Sigmoid colon (tissue), 7 donors: ENCODE results near the gene VAMP1. TPM values are rescaled to one million over a fixed set of nuclear protein-coding genes. Genes with fewer than 3 reads are reported as not detected.
"Not testable (repeated sequence)": the region's sequence is repeated elsewhere in the genome, so short reads cannot be mapped to it uniquely, and the experiment has no call there.

Source experiments
- DNase-seq: peaks from one replicate; pipeline ENCODE4 v3.0.0-alpha.2; 2019
- H3K27ac ChIP-seq, 4 donors: fragments of 200-600 bp; sonication (generic); one replicate each; pipeline ENCODE4 v1.5.1; 2016 to 2019; ENCODE audit warnings: mild to moderate bottlenecking in 1 of 4
- H3K27me3 ChIP-seq, 3 donors: fragments of 200-600 bp; sonication (generic); one replicate each; pipeline ENCODE4 v1.5.1; 2019; ENCODE audit warnings: mild to moderate bottlenecking in 1 of 3
- H3K36me3 ChIP-seq, 4 donors: fragments of 200-600 bp; sonication (generic); one replicate each; pipeline ENCODE4 v1.5.1; 2016 to 2019
- H3K4me1 ChIP-seq, 4 donors: fragments of 200-600 bp; sonication (generic); one replicate each; pipeline ENCODE4 v1.5.1; 2017 to 2019
- H3K4me3 ChIP-seq, 4 donors: fragments of 200-600 bp; sonication (generic); one replicate each; pipeline ENCODE4 v1.5.1; 2017 to 2019; ENCODE audit warnings: mild to moderate bottlenecking in 2 of 4, moderate library complexity in 1 of 4
- H3K9me3 ChIP-seq, 4 donors: fragments of 200-600 bp in 3 of 4; sonication (generic) in 3 of 4; one replicate each; pipeline versions ENCODE4 v1.5.1 to v1.6.1; 2013 to 2019
- CTCF ChIP-seq, 4 experiments: fragments of 450-650 bp in 3 of 4; fragments of 200-600 bp in 1 of 4; IDR thresholded peaks; one replicate each; pipeline ENCODE4 v1.5.1; 2016 to 2019; ENCODE audit warnings: antibody characterized with exemption in 4 of 4, mild to moderate bottlenecking in 3 of 4, moderate library complexity in 2 of 4
- EP300 ChIP-seq, 4 donors: sonication (generic); formaldehyde crosslinking; IDR thresholded peaks; one replicate each; pipeline ENCODE4 v1.6.1; 2017; ENCODE audit warnings: antibody characterized with exemption in 4 of 4
- POLR2A ChIP-seq, 2 donors: fragments of 450-650 bp; IDR thresholded peaks; one replicate each; pipeline ENCODE4 v1.6.1; 2016; ENCODE audit warnings: antibody characterized with exemption in 2 of 2, mild to moderate bottlenecking in 2 of 2, moderate library complexity in 2 of 2
- POLR2AphosphoS5 ChIP-seq, 4 donors: sonication (generic); formaldehyde crosslinking; IDR thresholded peaks; one replicate each; pipeline ENCODE4 v1.6.1; 2017; ENCODE audit warnings: antibody characterized with exemption in 4 of 4
- whole genome bisulfite sequencing, 2 donors: extraction: QIAGEN DNeasy Blood & Tissue Kit; methylation state at CpG; one replicate each; pipeline ENCODE4 v1.1.7; 2013; 5-methylcytosine and 5-hydroxymethylcytosine counted together
- intact Hi-C: fragments of 100-400 bp; cut with DNase I; formaldehyde crosslinking; loops from one replicate; pipeline ENCODE4 v1.15.1; 2023
- polyA plus RNA-seq, 3 donors: library from polyadenylated mRNA; stranded (reverse); fragments of 200-250 nt; gene quantifications; one replicate each; pipeline ENCODE4 v1.2.3, GENCODE V29; 2013
- total RNA-seq, 4 donors: library from RNA; depleted of rRNA; stranded (reverse); fragments of >200 nt; gene quantifications; one replicate each; pipeline ENCODE4 v1.1.0, GENCODE V29; 2016
- donor health status: healthy with polysubstance abuse.
- donor health status: Bipolar disorder and iron deficiency.
- donor health status: healthy.

VAMP1 gene
- total and polyA plus RNA-seq, 7 donors = 2.3 to 44.0 (median 12.8) TPM

DNA sequence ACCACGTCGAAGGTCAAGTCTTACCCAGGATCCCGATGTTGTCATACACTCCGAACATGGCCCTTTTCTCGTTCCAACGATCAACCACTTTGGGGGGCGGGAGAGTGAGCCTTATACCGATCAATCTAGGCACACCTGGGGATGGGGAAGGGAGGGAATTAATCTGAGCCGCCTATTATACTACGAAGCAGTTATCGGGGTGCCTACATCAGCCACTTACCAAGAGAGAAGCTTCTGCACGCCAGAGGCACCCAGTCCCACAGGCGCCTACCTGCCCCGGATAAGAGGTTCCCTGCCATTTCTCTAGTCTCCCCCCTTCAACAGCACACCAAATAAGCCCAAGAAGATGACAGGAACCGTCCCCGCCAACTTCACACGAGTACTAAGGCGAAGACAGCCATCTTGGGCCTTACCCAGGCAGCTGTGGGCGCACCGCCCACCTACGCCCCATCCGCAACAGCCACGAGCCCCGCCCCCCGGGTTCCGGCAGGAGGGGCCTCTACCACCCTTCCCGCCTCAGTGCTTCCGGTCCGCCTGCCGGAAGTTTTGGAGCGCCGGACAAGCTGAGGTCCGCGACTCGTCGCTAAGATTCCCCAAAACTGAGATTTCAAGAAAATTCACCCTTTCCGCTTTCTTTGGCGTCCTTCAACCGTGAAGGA is 22.5 kb upstream of the VAMP1 start, which contains the start of gene MRPL51:
Gene MRPL51, minus strand, starts transcription at position 425 of the 659 bp plus-strand sequence. Its CDS starts 126 bp downstream, at position 299.
- TF ChIP-seq EP300 (IDR thresholded peaks at IDR 0.05) (peak in 1 of 4 donors; percentile 40), POLR2A (IDR thresholded peaks at IDR 0.05) (peak; percentile 89), CTCF (IDR thresholded peaks at IDR 0.05) (no peak), POLR2AphosphoS5 (IDR thresholded peaks at IDR 0.05) (peak; percentile 86 to 98 (median 92))
- Histone ChIP-seq H3K9me3 (no peaks in the 10 kb centered on the region), H3K4me1 (peaks cover 0 to 27% (median 20%) of the 10 kb centered on the region in 4 donors), H3K27me3 (no peaks in the 10 kb centered on the region), H3K36me3 (peaks cover 0 to 25% (median 0%) of the 10 kb centered on the region in 4 donors), H3K4me3 (peak within 1 kb of the TSS; percentile 60 to 79 (median 70)), H3K27ac (peak within 1 kb of the TSS; percentile 94 to 97 (median 96))
- DNase-seq = peak; percentile 98
- intact Hi-C loops = loop anchor here (1.0 to 5.0 kb wide), 3 partner anchors 23 to 59 kb away; partner anchors contain the start of genes GAPDH and VAMP1
- WGBS, 2 donors = 1% methylated on average over 39 of the region's 39 CpGs

- H3K27me3 ChIP-seq, H3K27ac ChIP-seq, H3K4me3 ChIP-seq, DNase-seq, H3K9me3 ChIP-seq: not testable (repeated sequence)
- Histone ChIP-seq H3K36me3 (peaks cover 0 to 10% (median 0%) of the 10 kb centered on the region in 4 donors), H3K4me1 (peaks cover 0 to 27% (median 20%) of the 10 kb centered on the region in 4 donors)
- WGBS, 2 donors = 98 to 100% methylated on average over 1 of the region's 1 CpG
- intact Hi-C loops = loop anchor here (5.0 kb wide), 1 partner anchor 62 kb away; no protein-coding TSS in a partner anchor
These were observed 20.2 kb upstream of the VAMP1 start for GRCh38 chr12:6490673-6491072.

GRCh38 chr12:6489449-6489848 is 19.0 kb upstream of the VAMP1 start:
- Histone ChIP-seq H3K36me3 (peaks cover 0 to 10% (median 0%) of the 10 kb centered on the region in 4 donors), H3K4me1 (peaks cover 0 to 15% (median 9%) of the 10 kb centered on the region in 4 donors), H3K27ac (no peak overlapping the region), H3K27me3 (no peaks in the 10 kb centered on the region), H3K9me3 (no peaks in the 10 kb centered on the region), H3K4me3 (no peak overlapping the region)
- no peak for DNase-seq
- no peak for TF ChIP-seq CTCF (IDR thresholded peaks at IDR 0.05)
- TF ChIP-seq POLR2A (IDR thresholded peaks at IDR 0.05) = no peak
- TF ChIP-seq POLR2AphosphoS5 (IDR thresholded peaks at IDR 0.05) = no peak
- TF ChIP-seq EP300 (IDR thresholded peaks at IDR 0.05) = no peak
- intact Hi-C loops = no loop called here
- WGBS, 2 donors = 71 to 79% methylated on average over 4 of the region's 4 CpGs

- 93 to 97% methylated on average over 1 of the region's 1 CpG for WGBS, 2 donors
- Histone ChIP-seq H3K36me3 (peaks cover 0 to 10% (median 0%) of the 10 kb centered on the region in 4 donors), H3K9me3 (no peaks in the 10 kb centered on the region), H3K27ac (no peak overlapping the region), H3K27me3 (no peaks in the 10 kb centered on the region), H3K4me1 (peaks cover 0 to 12% (median 5%) of the 10 kb centered on the region in 4 donors), H3K4me3 (no peak overlapping the region)
- TF ChIP-seq POLR2A (IDR thresholded peaks at IDR 0.05) = no peak
- no peak for TF ChIP-seq EP300 (IDR thresholded peaks at IDR 0.05)
- no peak for TF ChIP-seq POLR2AphosphoS5 (IDR thresholded peaks at IDR 0.05)
- no peak for TF ChIP-seq CTCF (IDR thresholded peaks at IDR 0.05)
- intact Hi-C loops = no loop called here
- DNase-seq = no peak
These were observed 17.8 kb upstream of the VAMP1 start for GRCh38 chr12:6488240-6488639.

DNA sequence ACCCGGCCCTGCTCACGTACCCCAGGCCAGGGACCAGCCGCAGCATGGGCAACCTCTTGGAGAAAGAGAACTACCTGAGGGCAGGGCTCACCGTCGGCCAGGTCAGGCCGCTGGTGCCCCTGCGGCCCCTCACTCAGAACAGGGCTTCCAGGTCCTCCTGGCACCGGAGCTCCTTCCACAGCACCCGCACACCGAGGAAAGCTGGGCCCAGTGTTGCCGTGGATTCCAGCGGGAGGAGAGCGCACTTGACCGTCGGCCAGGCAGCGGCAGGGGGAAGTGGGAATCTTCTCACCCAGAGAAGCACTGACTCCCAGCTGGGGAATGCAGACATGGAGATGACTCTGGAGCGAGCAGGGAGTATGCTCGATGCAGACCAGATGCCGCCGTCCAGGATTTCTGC is 7.9 kb upstream of the VAMP1 start:
- Histone ChIP-seq H3K27ac (peak overlapping the region in 2 of 4 donors; percentile 43 to 71), H3K27me3 (no peaks in the 10 kb centered on the region), H3K36me3 (no peaks in the 10 kb centered on the region), H3K4me1 (peaks cover 0 to 27% (median 8%) of the 10 kb centered on the region in 4 donors), H3K4me3 (no peak overlapping the region), H3K9me3 (no peaks in the 10 kb centered on the region)
- TF ChIP-seq EP300 (IDR thresholded peaks at IDR 0.05) = no peak
- 91 to 95% methylated on average over 20 of the region's 20 CpGs for WGBS, 2 donors
- intact Hi-C loops = no loop called here
- no peak for DNase-seq

DNA sequence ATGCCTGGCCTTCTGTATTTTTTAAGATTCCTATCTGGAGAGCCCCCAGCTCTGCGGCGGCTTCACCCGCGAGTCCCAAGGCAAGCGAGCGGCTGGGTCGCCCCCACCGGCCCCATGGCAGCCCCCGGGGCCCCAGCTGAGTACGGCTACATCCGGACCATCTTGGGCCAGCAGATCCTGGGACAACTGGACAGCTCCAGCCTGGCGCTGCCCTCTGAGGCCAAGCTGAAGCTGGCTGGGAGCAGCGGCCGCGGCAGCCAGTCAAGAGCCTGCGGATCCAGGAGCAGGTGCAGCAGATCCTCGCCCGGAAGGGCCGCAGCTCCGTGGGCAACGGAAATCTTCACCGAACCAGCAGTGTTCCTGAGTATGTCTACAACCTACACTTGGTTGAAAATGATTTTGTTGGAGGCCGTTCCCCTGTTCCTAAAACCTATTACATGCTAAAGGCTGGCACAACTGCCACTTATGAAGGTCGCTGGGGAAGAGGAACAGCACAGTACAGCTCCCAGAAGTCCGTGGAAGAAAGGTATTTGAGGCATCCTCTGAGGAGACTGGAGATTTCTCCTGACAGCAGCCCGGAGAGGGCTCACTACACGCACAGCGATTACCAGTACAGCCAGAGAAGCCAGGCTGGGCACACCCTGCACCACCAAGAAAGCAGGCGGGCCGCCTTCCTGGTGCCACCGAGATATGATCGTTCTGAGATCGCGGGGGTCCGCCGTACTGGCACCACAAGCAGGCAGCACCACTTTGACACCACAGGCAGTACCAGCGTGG is 7.3 kb upstream of the VAMP1 start:
- intact Hi-C loops, H3K9me3 ChIP-seq, H3K4me3 ChIP-seq, DNase-seq, H3K36me3 ChIP-seq, H3K27me3 ChIP-seq: not testable (repeated sequence)
- WGBS, 2 donors = 95 to 96% methylated on average over 37 of the region's 37 CpGs
- peak overlapping the region in 3 of 4 donors; percentile 65 to 81 (median 71) for H3K27ac ChIP-seq
- H3K4me1 ChIP-seq = peaks cover 0 to 27% (median 8%) of the 10 kb centered on the region in 4 donors
